Upper lobe of left lung (tissue), 6 donors: Measurements from ENCODE around the gene KMT2E. TPM values are rescaled to one million over a fixed set of nuclear protein-coding genes. Genes with fewer than 3 reads are reported as not detected.
A peak's percentile ranks its signal among the peaks of the same experiment; 100 is the strongest.
"Not testable (repeated sequence)": the region's sequence is repeated elsewhere in the genome, so short reads cannot be mapped to it uniquely, and the experiment has no call there.

Source experiments
- ATAC-seq, 2 donors: fragments of 200-7000 bp; cut with Tn5 transposase; one replicate each; pipeline ENCODE4 v1.9.1; 2022; ENCODE audit warnings: mild to moderate bottlenecking in 2 of 2, moderate library complexity in 2 of 2; ENCODE audit not compliant: low FRiP score in 2 of 2
- DNase-seq, 2 donors: peaks; one replicate each; pipeline ENCODE4 v3.0.0-alpha.2; 2019 to 2020
- H3K27ac ChIP-seq, 4 donors: fragments of 200-600 bp; sonication (generic); one replicate each; pipeline ENCODE4 v1.5.1; 2016 to 2019
- H3K27me3 ChIP-seq, 4 donors: fragments of 200-600 bp; sonication (generic); one replicate each; pipeline ENCODE4 v1.5.1; 2017 to 2019
- H3K36me3 ChIP-seq, 4 donors: fragments of 200-600 bp; sonication (generic); one replicate each; pipeline ENCODE4 v1.5.1; 2016 to 2019
- H3K4me1 ChIP-seq, 4 donors: fragments of 200-600 bp; sonication (generic); one replicate each; pipeline ENCODE4 v1.5.1; 2018 to 2019
- H3K4me3 ChIP-seq, 4 donors: fragments of 200-600 bp; sonication (generic); one replicate each; pipeline ENCODE4 v1.5.1; 2017 to 2019; ENCODE audit warnings: mild to moderate bottlenecking in 2 of 4, moderate library complexity in 1 of 4
- H3K9me3 ChIP-seq, 4 donors: fragments of 200-600 bp; sonication (generic); one replicate each; pipeline ENCODE4 v1.5.1; 2018 to 2019
- EP300 ChIP-seq, 4 donors: sonication (generic); formaldehyde crosslinking; IDR thresholded peaks; one replicate each; pipeline ENCODE4 v1.5.1; 2017; ENCODE audit warnings: antibody characterized with exemption in 4 of 4, control low read depth in 2 of 4
- POLR2A ChIP-seq, 4 donors: fragments of 450-650 bp; IDR thresholded peaks; one replicate each; pipeline ENCODE4 v1.5.1; 2016 to 2017; ENCODE audit warnings: antibody characterized with exemption in 4 of 4, mild to moderate bottlenecking in 2 of 4
- POLR2AphosphoS5 ChIP-seq, 2 donors: sonication (generic); formaldehyde crosslinking; IDR thresholded peaks; one replicate each; pipeline ENCODE4 v1.5.1; 2017; ENCODE audit warnings: antibody characterized with exemption in 2 of 2
- WGBS, 2 donors: methylation state at CpG; one replicate each; pipeline ENCODE4 v1.1.5; 2017 to 2018; 5-methylcytosine and 5-hydroxymethylcytosine counted together
- total RNA-seq, 6 donors: library from RNA; depleted of rRNA in 4 of 6; stranded (reverse); fragments of >200 nt in 4 of 6; gene quantifications; one replicate each; pipeline versions ENCODE4 v1.1.0 to v1.2.1, GENCODE V29; 2016 to 2021
- TF ChIP-seq, protein P1 (sequence below), 6 experiments: fragments of 450-650 bp in 4 of 6; fragments of 200-600 bp in 2 of 6; sonication (generic) in 2 of 6; IDR thresholded peaks; one replicate each; pipeline ENCODE4 v1.5.1; 2016 to 2019; ENCODE audit warnings: antibody characterized with exemption in 6 of 6
- donor health status: DM: no; HTN: no; CAD: no; lungs with moderate emphysema.
- donor health status: DM: no; HTN: yes; CAD: no; lungs with severe emphysema.

The KMT2E gene
- total RNA-seq, 6 donors from 2014 or later, result 77.3 to 182 (median 105) TPM

DNA sequence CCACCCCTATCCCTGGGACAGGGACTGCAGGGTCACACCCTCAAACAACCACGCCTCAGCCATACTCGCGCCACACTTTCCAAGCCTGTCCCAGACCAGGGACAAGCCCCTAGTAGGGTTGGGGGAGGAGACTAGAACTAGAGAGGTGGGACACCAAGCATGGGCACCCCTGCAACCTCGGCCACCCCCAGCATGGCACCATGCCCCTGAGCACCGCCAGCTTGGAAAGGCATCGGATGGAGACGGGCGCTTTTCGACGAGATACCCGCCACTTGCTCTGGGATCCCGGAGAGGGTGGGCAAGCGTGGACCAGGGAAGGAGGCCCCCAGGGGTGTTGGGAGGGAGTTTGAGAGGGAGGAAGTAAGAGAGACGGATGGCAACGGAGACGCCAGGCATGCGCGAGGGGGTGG is 13.1 kb upstream of the KMT2E start:
- ATAC-seq (peak in 1 of 2 donors; percentile 46), DNase-seq (peak in 1 of 2 donors; percentile 53)
- Histone ChIP-seq H3K27ac (peak overlapping the region in 1 of 4 donors; percentile 39), H3K4me1 (peaks cover 60 to 95% (median 78%) of the 10 kb centered on the region in 4 donors), H3K36me3 (no peaks in the 10 kb centered on the region), H3K27me3 (no peaks in the 10 kb centered on the region), H3K4me3 (no peak overlapping the region), H3K9me3 (no peaks in the 10 kb centered on the region)
- 94 to 95% methylated on average over 18 of the region's 18 CpGs for WGBS, 2 donors
- peak in 1 of 4 donors; percentile 12 for TF ChIP-seq POLR2A (IDR thresholded peaks at IDR 0.05)
- TF ChIP-seq, protein P1, sequence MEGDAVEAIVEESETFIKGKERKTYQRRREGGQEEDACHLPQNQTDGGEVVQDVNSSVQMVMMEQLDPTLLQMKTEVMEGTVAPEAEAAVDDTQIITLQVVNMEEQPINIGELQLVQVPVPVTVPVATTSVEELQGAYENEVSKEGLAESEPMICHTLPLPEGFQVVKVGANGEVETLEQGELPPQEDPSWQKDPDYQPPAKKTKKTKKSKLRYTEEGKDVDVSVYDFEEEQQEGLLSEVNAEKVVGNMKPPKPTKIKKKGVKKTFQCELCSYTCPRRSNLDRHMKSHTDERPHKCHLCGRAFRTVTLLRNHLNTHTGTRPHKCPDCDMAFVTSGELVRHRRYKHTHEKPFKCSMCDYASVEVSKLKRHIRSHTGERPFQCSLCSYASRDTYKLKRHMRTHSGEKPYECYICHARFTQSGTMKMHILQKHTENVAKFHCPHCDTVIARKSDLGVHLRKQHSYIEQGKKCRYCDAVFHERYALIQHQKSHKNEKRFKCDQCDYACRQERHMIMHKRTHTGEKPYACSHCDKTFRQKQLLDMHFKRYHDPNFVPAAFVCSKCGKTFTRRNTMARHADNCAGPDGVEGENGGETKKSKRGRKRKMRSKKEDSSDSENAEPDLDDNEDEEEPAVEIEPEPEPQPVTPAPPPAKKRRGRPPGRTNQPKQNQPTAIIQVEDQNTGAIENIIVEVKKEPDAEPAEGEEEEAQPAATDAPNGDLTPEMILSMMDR (IDR thresholded peaks at IDR 0.05), result no peak

DNA sequence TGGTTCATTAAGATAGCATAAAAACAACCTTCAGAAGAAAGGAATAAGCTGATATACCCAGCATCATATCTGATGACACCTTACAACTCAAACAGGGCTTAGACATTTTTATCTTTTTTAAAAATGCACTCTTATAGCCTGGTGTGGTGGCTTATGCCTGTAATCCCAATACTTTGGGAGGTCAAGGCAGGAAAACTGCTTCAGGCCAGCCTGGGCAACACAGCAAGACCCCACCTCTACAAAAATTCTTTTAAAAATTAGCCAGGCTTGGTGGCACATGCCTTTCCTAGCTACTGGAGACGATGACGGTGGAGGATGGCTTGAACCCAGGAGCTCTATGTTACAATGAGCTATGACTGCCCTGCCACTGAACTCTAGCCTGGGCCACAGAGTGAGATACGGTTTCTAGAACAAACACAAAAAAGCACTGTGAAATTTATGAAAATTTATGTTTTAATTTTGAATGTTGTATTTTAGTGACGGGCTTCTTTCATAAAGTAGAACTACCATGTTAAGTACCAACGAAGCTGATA is 12.3 kb upstream of the KMT2E start:
- WGBS, 2 donors, result 84 to 87% methylated on average over 5 of the region's 5 CpGs
- H3K36me3 ChIP-seq, result no peaks in the 10 kb centered on the region
- peak overlapping the region in 2 of 4 donors; percentile 28 to 49 for H3K27ac ChIP-seq
- TF ChIP-seq, protein P1 (IDR thresholded peaks at IDR 0.05), result no peak
- no peak for TF ChIP-seq EP300 (IDR thresholded peaks at IDR 0.05)
- no peak for TF ChIP-seq POLR2AphosphoS5 (IDR thresholded peaks at IDR 0.05)
- no peak for TF ChIP-seq POLR2A (IDR thresholded peaks at IDR 0.05)
- peaks cover 66 to 95% (median 81%) of the 10 kb centered on the region in 4 donors for H3K4me1 ChIP-seq
- DNase-seq (no peak), ATAC-seq (no peak)
- H3K4me3 ChIP-seq, result no peak overlapping the region
- H3K27me3 ChIP-seq, result no peaks in the 10 kb centered on the region
- no peaks in the 10 kb centered on the region for H3K9me3 ChIP-seq

DNA sequence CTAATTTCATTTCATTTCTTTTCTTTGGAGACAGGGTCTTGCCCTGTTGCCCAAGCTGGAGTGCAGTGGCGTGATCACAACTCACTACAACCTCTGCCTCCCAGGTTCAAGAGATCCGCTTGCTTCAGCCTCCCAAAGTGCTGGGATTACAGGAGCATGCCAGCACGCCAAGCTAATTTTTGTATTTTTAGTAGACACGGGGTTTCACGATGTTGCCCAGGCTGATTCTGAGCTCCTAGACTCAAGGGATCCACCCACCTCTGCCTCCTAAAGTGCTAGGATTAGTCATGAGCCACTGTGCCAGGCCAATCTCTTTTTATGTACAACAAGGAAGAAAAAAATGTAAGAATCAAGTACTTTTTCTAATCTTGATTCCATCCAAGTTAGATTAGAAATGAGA is 10.7 kb upstream of the KMT2E start:
- Histone ChIP-seq H3K4me3 (no peak overlapping the region), H3K27ac (peak overlapping the region; percentile 54 to 68 (median 54)), H3K9me3 (no peaks in the 10 kb centered on the region), H3K27me3 (no peaks in the 10 kb centered on the region), H3K36me3 (no peaks in the 10 kb centered on the region), H3K4me1 (peaks cover 77 to 100% (median 88%) of the 10 kb centered on the region in 4 donors)
- TF ChIP-seq POLR2A (IDR thresholded peaks at IDR 0.05) (no peak), POLR2AphosphoS5 (IDR thresholded peaks at IDR 0.05) (no peak), EP300 (IDR thresholded peaks at IDR 0.05) (no peak)
- TF ChIP-seq, protein P1 (IDR thresholded peaks at IDR 0.05), result no peak
- peak; percentile 80 to 89 for ATAC-seq
- WGBS, 2 donors, result 26 to 40% methylated on average over 5 of the region's 5 CpGs
- peak in 1 of 2 donors; percentile 81 for DNase-seq

DNA sequence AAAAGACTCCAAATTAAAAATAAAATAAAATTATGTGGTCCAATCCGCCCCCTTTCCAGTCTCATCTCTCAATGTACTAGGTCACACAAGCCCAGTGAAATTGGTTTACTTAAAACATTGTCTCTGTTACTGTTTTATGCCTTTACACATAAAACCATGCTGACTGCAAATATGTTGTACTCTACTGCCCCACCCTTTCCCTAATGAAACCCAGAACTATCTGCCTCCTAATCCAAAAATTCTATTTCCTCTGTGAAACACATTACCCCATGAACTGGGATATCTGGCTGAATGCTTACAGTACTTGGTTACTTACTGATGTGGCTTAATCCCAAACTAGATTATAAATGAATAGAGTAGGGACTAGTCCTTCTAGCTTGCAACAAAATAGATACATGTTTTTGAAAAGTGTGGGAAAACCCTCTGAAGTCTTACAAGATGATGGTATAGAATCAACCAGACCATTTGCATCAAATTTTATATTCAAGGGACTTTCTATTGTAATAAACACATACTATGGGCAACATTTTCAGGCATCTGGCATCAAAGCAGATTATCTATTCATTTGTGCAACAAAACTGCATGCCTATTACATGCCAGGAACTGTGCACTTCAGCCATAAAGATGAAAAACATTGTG is 10.0 kb upstream of the KMT2E start:
- Histone ChIP-seq H3K4me1 (peaks cover 77 to 100% (median 89%) of the 10 kb centered on the region in 4 donors), H3K27ac (peak overlapping the region; percentile 54 to 68 (median 54)), H3K4me3 (no peak overlapping the region), H3K9me3 (no peaks in the 10 kb centered on the region), H3K27me3 (no peaks in the 10 kb centered on the region), H3K36me3 (no peaks in the 10 kb centered on the region)
- 82 to 88% methylated on average over 1 of the region's 1 CpG for WGBS, 2 donors
- no peak for DNase-seq
- ATAC-seq, result peak in 1 of 2 donors; percentile 74
- no peak for TF ChIP-seq POLR2AphosphoS5 (IDR thresholded peaks at IDR 0.05)
- no peak for TF ChIP-seq EP300 (IDR thresholded peaks at IDR 0.05)
- no peak for TF ChIP-seq POLR2A (IDR thresholded peaks at IDR 0.05)
- TF ChIP-seq, protein P1 (IDR thresholded peaks at IDR 0.05), result no peak

DNA sequence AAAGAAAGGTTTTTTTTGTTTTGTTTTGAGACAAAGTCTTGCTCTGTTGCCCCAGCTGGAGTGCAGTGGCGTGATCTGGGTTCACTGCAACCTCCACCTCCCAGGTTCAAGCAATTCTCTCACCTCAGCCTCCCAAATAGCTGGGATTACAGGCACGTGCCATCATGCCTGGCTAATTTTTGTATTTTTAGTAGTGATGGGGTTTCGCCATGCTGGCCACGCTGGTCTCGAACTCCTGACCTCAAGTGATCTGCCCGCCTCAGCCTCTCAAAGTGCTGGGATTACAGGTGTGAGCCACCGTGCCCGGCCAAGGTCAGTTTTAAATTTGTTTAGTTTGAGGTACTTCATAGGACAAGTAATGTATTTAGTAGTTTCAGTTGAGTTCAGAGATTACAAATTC is 9.0 kb upstream of the KMT2E start:
- peaks cover 76 to 100% (median 89%) of the 10 kb centered on the region in 4 donors for H3K4me1 ChIP-seq
- not testable (repeated sequence) for H3K27me3 ChIP-seq, H3K4me3 ChIP-seq, DNase-seq, H3K36me3 ChIP-seq, ATAC-seq, H3K9me3 ChIP-seq
- H3K27ac ChIP-seq, result peak overlapping the region in 3 of 4 donors; percentile 12 to 68 (median 54)
- WGBS, 2 donors, result 76 to 88% methylated on average over 8 of the region's 8 CpGs

DNA sequence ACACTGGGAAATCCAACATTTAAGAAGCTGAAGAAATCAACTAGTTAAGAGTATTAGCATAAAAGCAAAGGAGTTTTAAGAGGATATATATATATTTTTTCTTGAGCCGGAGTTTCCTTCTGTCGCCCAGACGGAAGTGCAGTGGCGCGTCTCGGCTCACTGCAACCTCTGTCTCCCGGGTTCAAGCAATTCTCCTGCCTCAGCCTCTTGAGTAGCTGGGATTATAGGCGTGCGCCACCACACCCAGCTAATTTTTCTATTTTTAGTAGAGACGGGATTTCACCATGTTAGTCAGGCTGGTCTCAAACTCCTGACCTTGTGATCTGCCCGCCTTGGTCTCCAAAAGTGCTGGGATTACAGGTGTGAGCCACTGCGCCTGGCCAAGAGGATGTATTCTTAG is 8.5 kb upstream of the KMT2E start:
- not testable (repeated sequence) for H3K9me3 ChIP-seq, H3K4me3 ChIP-seq, DNase-seq, ATAC-seq, H3K36me3 ChIP-seq, H3K27me3 ChIP-seq
- H3K27ac ChIP-seq, result peak overlapping the region; percentile 12 to 68 (median 34)
- 89 to 92% methylated on average over 12 of the region's 12 CpGs for WGBS, 2 donors
- H3K4me1 ChIP-seq, result peaks cover 76 to 100% (median 87%) of the 10 kb centered on the region in 4 donors
